ENCODE data around the gene CDK5R2. TPM values are rescaled to one million over a fixed set of nuclear protein-coding genes. Genes with fewer than 3 reads are reported as not detected.

The CDK5R2 gene
- total RNA-seq, 2 donors from 2014 or later: not detected

DNA sequence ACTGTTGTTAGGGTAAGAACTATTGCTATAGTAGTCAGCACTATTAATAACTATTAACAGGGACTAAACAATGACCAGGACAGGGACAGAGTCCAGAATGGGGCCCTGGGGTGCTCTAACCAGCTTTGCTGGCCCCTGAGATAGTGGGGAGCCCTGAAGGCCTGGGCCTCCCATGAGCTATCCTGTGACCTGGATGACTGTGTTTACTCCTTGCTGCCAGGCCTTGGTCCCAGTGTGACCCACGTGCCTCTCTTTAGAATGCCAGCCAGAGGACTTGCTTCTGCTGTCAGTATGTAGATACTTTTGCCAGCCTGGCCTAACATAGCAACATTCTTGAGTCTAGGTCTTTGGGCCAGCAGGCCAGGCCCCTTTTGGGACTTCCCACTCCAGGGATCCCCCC, 11.4 kb downstream of the CDK5R2 start:
- Histone ChIP-seq H3K27me3 (replicated peaks; ENCODE audit: insufficient read depth) (no peaks in the 10 kb centered on the region), H3K4me3 (no peak overlapping the region), H3K9me3 (no peaks in the 10 kb centered on the region), H3K27ac (no peak overlapping the region), H3K36me3 (no peaks in the 10 kb centered on the region), H3K4me1 (replicated peaks) (no peaks in the 10 kb centered on the region)
- 29% methylated on average over 1 of the region's 1 CpG for whole genome bisulfite sequencing
- no peak for TF ChIP-seq POLR2A (IDR thresholded peaks at IDR 0.05)
- no peak for TF ChIP-seq POLR2AphosphoS5 (IDR thresholded peaks at IDR 0.05)
- intact Hi-C loops (cut with DNase I): no loop called here
- no peak for DNase-seq (ENCODE audit: low spot score)

DNA sequence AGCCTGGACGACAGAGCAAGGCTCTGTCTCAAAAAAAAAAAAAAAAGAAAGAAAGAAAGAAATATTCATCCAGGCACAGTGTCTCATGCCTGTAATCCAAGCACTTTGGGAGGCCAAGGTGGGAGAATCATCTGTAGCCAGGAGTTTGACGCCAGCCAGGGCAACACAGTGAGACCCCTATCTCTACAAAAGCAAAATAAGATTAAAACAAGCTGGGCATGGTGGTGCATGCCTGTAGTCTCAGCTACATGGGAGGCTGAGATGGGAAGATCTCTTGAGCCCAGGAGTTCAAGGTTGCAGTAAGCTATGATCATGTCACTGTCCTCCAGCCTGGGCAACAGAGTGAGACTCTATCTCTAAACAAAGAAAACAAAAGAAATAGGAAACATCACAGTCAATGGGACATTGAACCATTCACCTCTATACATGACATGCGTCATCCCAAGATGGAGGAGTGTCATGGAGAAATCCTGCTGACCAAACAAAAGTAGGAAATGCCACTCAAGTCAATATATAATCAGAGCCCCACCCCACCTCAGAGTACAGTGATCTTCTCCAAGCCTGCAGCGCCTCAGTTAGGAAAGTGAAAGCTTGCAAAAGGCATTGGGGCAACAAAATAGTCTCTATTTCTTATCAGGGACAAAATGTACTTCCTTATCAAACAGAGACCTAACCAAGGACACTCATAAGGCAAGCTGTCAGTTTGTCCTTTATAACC, 15.8 kb downstream of the CDK5R2 start:
- H3K27me3 ChIP-seq (replicated peaks; ENCODE audit: insufficient read depth): no peaks in the 10 kb centered on the region
- intact Hi-C loops (cut with DNase I): no loop called here
- H3K9me3 ChIP-seq: no peaks in the 10 kb centered on the region
- H3K4me3 ChIP-seq: no peak overlapping the region
- no peak for DNase-seq (ENCODE audit: low spot score)
- peaks cover 4% of the 10 kb centered on the region for H3K4me1 ChIP-seq (replicated peaks)
- TF ChIP-seq, protein P1, sequence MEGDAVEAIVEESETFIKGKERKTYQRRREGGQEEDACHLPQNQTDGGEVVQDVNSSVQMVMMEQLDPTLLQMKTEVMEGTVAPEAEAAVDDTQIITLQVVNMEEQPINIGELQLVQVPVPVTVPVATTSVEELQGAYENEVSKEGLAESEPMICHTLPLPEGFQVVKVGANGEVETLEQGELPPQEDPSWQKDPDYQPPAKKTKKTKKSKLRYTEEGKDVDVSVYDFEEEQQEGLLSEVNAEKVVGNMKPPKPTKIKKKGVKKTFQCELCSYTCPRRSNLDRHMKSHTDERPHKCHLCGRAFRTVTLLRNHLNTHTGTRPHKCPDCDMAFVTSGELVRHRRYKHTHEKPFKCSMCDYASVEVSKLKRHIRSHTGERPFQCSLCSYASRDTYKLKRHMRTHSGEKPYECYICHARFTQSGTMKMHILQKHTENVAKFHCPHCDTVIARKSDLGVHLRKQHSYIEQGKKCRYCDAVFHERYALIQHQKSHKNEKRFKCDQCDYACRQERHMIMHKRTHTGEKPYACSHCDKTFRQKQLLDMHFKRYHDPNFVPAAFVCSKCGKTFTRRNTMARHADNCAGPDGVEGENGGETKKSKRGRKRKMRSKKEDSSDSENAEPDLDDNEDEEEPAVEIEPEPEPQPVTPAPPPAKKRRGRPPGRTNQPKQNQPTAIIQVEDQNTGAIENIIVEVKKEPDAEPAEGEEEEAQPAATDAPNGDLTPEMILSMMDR (IDR thresholded peaks at IDR 0.05): no peak
- TF ChIP-seq POLR2AphosphoS5 (IDR thresholded peaks at IDR 0.05): peak; percentile 42
- no peaks in the 10 kb centered on the region for H3K36me3 ChIP-seq
- H3K27ac ChIP-seq: no peak overlapping the region
- 67% methylated on average over 4 of the region's 4 CpGs for WGBS

DNA sequence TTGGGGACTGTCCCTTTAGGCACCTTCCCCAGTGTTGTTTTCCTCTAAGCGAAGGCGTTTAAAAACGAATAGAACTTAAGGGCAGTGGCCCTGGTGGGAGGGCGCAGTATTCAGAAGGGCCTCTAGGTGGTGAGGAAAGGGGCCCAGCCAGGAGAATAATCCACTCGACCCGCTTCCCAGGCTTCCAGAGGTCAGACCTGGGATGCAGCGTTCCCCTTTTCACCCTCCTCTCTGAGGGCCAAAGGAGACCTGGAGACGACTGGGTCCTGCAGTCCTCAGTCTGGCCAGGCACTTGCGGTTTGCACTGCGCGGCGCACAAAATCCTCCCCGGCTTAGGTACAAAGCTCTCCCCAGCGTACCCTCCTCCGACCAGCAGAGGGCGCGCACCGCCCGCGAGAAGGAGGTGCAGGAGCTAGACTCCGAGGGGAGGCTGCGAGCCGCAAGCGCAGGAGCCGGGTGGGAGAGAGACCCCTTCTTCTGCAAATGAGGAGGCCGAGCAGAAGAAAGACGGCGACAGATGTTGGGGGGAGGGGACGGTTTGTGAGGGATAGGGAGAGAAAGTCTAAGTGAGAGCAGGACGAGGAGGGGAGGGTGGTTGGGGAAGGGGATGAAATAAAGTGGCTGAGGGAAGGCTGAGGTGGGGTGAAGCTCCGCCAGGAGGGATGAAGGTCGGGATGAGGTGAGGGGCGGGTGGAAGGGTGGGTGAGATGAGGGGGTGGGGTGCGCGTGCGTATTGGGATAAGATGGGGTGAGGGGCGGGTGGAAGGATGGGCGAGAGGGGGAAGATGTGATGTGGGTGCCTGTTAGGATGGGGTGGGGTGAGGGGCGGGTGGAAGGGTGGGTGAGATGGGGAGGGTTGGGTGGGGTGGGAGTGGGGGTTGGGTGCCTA, 20.6 kb downstream of the CDK5R2 start:
- Histone ChIP-seq H3K27me3 (replicated peaks; ENCODE audit: insufficient read depth) (peaks cover 17% of the 10 kb centered on the region), H3K4me3 (no peak overlapping the region), H3K27ac (no peak overlapping the region), H3K9me3 (no peaks in the 10 kb centered on the region), H3K36me3 (no peaks in the 10 kb centered on the region), H3K4me1 (replicated peaks) (peaks cover 4% of the 10 kb centered on the region)
- 2% methylated on average over 39 of the region's 39 CpGs for WGBS
- DNase-seq (ENCODE audit: low spot score): peak; percentile 77
- intact Hi-C loops (cut with DNase I): no loop called here
- TF ChIP-seq, protein P1 (IDR thresholded peaks at IDR 0.05): peak; percentile 79 to 89 (median 88)
- TF ChIP-seq POLR2A (IDR thresholded peaks at IDR 0.05) (no peak), POLR2AphosphoS5 (IDR thresholded peaks at IDR 0.05) (peak; percentile 48)

DNA sequence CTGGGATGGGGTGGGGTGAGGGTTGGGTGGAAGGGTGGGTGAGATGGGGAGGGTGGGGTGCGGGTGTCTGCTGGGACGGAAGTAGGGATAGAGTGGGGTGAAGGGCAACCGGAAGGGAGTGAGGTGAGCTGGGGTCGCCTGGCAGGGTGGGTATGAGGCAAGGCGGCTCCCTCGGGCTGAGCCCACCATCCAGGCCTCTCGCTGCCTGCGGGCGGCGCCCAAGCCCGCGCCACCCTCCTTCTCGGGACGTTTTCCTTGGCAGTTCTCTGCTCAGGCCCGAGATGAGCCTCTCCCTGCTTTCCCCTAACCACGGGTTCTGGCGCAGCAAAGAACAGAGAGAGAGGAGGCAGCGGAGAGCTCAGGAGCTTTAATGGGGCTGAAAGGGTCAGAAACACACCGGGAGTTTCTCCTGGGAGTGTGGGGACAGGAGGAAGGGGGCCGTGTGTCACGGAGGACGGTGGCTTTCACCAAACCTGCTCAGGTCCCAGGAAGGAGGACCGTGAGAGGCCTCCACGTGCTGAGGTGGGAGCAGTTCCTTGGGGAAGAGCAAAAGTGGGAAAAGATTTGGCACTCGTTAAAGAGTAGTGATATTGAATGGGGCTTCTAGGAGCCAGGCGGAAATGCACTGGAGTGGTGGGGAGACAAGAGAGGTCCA, 21.4 kb downstream of the CDK5R2 start:
- no peak for DNase-seq (ENCODE audit: low spot score)
- no peaks in the 10 kb centered on the region for H3K9me3 ChIP-seq
- peaks cover 4% of the 10 kb centered on the region for H3K4me1 ChIP-seq (replicated peaks)
- H3K27me3 ChIP-seq (replicated peaks; ENCODE audit: insufficient read depth): peaks cover 17% of the 10 kb centered on the region
- TF ChIP-seq POLR2AphosphoS5 (IDR thresholded peaks at IDR 0.05): no peak
- TF ChIP-seq, protein P1 (IDR thresholded peaks at IDR 0.05): no peak
- no peak for TF ChIP-seq POLR2A (IDR thresholded peaks at IDR 0.05)
- no peaks in the 10 kb centered on the region for H3K36me3 ChIP-seq
- no peak overlapping the region for H3K27ac ChIP-seq
- 13% methylated on average over 26 of the region's 26 CpGs for WGBS
- intact Hi-C loops (cut with DNase I): no loop called here
- peak overlapping the region in 1 of 2 donors; percentile 22 for H3K4me3 ChIP-seq

DNA sequence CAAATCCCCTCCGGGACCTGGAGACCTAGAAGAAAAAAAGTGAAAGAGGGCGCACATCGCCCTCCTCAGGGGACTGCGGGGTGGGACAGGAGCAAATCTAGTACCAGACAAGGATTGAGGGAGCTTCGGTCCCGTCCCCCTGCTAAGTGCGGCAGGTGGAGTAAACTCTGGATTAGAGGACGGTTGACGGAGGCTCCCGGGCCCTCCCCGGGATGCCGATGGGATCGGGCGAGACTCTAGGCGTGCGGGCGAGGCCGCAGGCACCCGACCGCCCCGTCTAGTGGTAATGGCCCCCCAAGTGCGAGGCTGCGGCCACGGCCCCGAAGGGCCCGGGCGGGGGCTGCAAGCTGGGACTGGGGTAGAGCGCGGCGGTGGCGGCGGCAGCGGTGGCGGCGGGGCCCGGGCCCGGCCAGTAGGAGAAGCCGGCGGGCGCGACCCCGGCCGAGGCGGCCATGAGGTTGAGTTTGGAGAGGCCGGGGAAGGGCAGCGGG, 22.0 kb downstream of the CDK5R2 start:
- no peak for TF ChIP-seq POLR2AphosphoS5 (IDR thresholded peaks at IDR 0.05)
- no peak for TF ChIP-seq POLR2A (IDR thresholded peaks at IDR 0.05)
- TF ChIP-seq, protein P1 (IDR thresholded peaks at IDR 0.05): no peak
- H3K27ac ChIP-seq: no peak overlapping the region
- H3K4me1 ChIP-seq (replicated peaks): peaks cover 4% of the 10 kb centered on the region
- peak overlapping the region; percentile 0 to 22 for H3K4me3 ChIP-seq
- DNase-seq (ENCODE audit: low spot score): no peak
- H3K27me3 ChIP-seq (replicated peaks; ENCODE audit: insufficient read depth): peaks cover 17% of the 10 kb centered on the region
- H3K9me3 ChIP-seq: no peaks in the 10 kb centered on the region
- 5% methylated on average over 44 of the region's 46 CpGs for WGBS
- no peaks in the 10 kb centered on the region for H3K36me3 ChIP-seq
- intact Hi-C loops (cut with DNase I): no loop called here

Measured in prostate gland (tissue), 2 donors.